ENCODE measurements around the gene IDH1.
"Not testable (repeated sequence)": the region's sequence is repeated elsewhere in the genome, so short reads cannot be mapped to it uniquely, and the experiment has no call there.

The IDH1 gene

GRCh38 chr2:208268156-208268952 lies 13.5 kb upstream of the IDH1 start:
- H3K27ac ChIP-seq: no peak overlapping the region
- TF ChIP-seq ZFX (IDR thresholded peaks at IDR 0.05): no peak
- no peak for TF ChIP-seq CTCF (conservative IDR thresholded peaks at IDR 0.05)

- not testable (repeated sequence) for H3K27ac ChIP-seq
These were observed 12.7 kb upstream of the IDH1 start for GRCh38 chr2:208267526-208267925.

GRCh38 chr2:208266936-208267335 lies 12.1 kb upstream of the IDH1 start:
- TF ChIP-seq CTCF (conservative IDR thresholded peaks at IDR 0.05) (no peak), ZFX (IDR thresholded peaks at IDR 0.05) (no peak)
- peak overlapping the region; percentile 77; the same call in 1 of the 2 replicates for H3K27ac ChIP-seq

GRCh38 chr2:208266553-208266893 lies 11.7 kb upstream of the IDH1 start:
- H3K27ac ChIP-seq: peak overlapping the region; percentile 77

GRCh38 chr2:208265801-208266552 lies 11.1 kb upstream of the IDH1 start, which contains the start of gene PIKFYVE:
TSS of gene PIKFYVE (plus strand) at chr2:208266255. CDS start at chr2:208271520, 5,265 bp downstream.
- peak within 1 kb of the TSS; percentile 77 for H3K27ac ChIP-seq
- TF ChIP-seq ZFX (IDR thresholded peaks at IDR 0.05) (peak; percentile 49), CTCF (conservative IDR thresholded peaks at IDR 0.05) (no peak)

More at GRCh38 chr2:208266553-208266893, 11.7 kb upstream of the IDH1 start:
- TF ChIP-seq ZFX (IDR thresholded peaks at IDR 0.05) (no peak), CTCF (conservative IDR thresholded peaks at IDR 0.05) (no peak)

GRCh38 chr2:208265371-208265800 lies 10.5 kb upstream of the IDH1 start:
- TF ChIP-seq ZFX (IDR thresholded peaks at IDR 0.05) (no peak), CTCF (conservative IDR thresholded peaks at IDR 0.05) (no peak)
- H3K27ac ChIP-seq: peak overlapping the region; percentile 77

GRCh38 chr2:208256849-208257813 lies 2.3 kb upstream of the IDH1 start:
- TF ChIP-seq CTCF (conservative IDR thresholded peaks at IDR 0.05): 0 out of 2 replicates have a peak, but pooled peaks have one; percentile 4
- peak overlapping the region; percentile 41 for H3K27ac ChIP-seq
